GM19193 (cell line): ENCODE results near the gene FCGBP.

Experiments used
- POLR2A ChIP-seq: IDR thresholded peaks from 4 replicates; pipeline ENCODE4 v1.6.1; 2011; ENCODE audit not compliant: insufficient read depth, insufficient read length; ENCODE audit errors: extremely low read depth

The FCGBP gene

DNA sequence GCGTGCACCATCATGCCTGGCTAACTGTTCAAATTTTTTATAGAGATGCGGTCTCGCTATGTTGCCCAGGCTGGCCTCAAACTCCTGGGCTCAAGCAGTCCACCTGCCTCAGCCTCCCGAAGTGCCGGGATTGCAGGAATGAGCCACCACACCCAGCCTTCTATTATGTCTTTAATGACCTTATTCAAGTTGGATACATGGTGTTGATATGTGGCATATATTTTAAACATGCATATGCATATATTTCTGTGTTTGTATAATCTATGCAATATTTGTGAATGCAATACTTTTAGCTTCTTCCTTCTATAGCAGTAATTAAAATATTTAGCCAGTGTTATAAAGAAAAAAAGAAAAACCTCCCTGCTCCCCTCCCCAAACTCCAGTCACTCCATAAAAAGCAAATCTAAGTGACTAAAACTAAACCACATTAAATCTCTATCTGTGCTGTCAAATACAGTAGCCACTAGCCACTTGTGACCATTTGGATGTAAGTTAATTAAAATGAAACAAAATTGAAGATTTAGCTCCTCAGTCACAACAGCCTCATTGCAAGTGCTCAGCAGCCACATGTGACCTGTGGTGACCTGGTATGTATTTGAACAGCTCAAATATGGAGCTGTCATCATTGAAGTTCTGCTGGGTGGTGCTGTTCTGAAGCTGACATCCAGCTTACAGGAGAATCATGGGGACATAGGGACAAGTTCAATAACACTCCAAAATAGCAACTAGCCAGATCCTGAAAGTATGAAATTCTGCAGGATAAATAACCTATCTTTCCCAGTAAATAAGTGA, 27.4 kb downstream of the FCGBP start:
- no peak for TF ChIP-seq POLR2A

DNA sequence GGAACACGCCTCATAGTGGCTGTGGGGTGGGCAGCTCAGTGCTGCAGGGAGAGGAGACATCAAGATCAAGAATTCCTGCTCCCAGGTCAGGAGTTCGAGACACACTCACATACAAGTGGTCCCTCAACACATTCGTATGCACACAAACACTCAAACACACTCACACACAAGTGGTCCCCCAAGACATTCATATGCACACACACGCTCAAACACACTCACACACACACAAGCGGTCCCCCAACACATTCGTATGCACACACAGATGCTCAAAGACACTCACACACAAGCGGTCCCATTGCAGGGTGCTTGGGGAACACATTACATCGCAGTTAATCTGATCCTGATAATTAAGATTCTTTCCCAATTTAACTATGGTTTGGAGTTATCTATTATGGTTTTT, 28.2 kb downstream of the FCGBP start:
- TF ChIP-seq POLR2A: no peak

DNA sequence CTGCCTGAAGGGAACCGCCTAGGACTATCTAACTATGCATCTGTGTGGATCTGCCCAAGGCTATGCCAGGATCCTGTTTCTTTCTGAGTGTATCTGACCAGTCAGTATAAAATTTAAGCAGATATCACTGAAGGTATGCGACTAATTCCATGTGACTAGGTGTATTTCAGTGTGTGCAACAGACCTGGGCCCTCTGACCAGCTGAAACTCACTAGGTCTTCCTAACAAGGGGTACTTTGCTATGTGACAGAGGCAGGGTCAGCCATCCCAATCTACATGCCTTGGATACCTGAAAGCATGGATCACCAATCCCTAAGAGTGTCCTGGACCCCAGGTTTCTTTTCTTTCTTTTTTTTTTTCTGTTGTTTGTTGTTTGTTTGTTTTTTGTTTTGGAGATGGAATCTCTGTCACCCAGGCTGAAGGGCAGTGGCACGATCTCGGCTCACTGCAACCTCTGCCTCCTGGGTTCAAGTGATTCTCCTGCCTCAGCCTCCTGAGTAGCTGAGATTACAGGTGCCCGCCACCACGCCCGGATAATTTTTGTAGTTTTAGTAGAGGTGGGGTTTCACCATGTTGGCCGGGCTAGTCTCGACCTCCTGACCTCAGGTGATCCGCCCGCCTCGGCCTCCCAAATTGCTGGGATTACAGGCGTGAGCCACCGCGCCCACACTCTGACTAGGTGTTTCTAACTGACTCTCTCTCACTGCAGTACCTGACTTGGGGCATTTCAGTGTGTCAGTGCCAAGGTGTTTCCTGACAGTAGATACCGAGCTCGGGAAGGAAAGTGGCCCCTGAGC, 43.5 kb downstream of the FCGBP start:
- no peak for TF ChIP-seq POLR2A
